Right renal pelvis (tissue), 4 donors: ENCODE data around the gene ADGRL1. TPM values are rescaled to one million over a fixed set of nuclear protein-coding genes. Genes with fewer than 3 reads are reported as not detected.
"Not testable (repeated sequence)": the region's sequence is repeated elsewhere in the genome, so short reads cannot be mapped to it uniquely, and the experiment has no call there.

Experiments
- DNase-seq, 4 donors: peaks; one replicate each; pipeline ENCODE4 v3.0.0-alpha.2; 2013; ENCODE audit warnings: low read depth in 4 of 4, low spot score in 3 of 4, missing footprints in 1 of 4
- polyA plus RNA-seq, 4 donors: library from polyadenylated mRNA; unstranded; fragments of 120-200 nt; gene quantifications; one replicate each; pipeline ENCODE4 v1.2.1, GENCODE V29; 2013; ENCODE audit not compliant: insufficient read length in 4 of 4

ADGRL1 gene
- polyA plus RNA-seq, 4 donors, result 34.3 to 45.4 (median 38.1) TPM

GRCh38 chr19:14196105-14196504 lies 9.9 kb downstream of the ADGRL1 start:
- not testable (repeated sequence) for DNase-seq

DNA sequence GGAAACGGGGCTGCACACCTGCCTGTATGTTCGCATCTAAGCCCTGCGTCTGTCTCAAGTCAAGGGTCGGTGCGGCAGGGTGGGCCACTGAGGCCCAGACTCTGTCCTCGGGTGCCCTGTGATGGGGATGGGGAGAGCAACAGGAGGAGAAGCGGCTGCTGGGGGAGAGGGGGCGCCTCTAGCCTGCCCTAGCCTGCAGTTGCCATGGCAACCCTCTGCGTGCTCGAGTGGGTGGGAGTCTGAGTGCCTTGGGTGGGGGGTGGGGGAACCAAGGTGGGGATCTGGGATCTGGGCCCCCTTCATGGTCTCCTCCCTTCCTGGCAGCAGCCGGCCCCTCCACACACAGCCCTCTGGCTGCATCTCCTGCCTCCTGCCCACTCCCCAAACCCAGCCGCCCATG lies 10.8 kb downstream of the ADGRL1 start:
- not testable (repeated sequence) for DNase-seq

- no peak for DNase-seq
These were observed 16.6 kb downstream of the ADGRL1 start for GRCh38 chr19:14189415-14189814.

GRCh38 chr19:14188086-14188485 lies 17.9 kb downstream of the ADGRL1 start:
- not testable (repeated sequence) for DNase-seq

GRCh38 chr19:14187561-14187960 lies 18.4 kb downstream of the ADGRL1 start:
- no peak for DNase-seq

DNA sequence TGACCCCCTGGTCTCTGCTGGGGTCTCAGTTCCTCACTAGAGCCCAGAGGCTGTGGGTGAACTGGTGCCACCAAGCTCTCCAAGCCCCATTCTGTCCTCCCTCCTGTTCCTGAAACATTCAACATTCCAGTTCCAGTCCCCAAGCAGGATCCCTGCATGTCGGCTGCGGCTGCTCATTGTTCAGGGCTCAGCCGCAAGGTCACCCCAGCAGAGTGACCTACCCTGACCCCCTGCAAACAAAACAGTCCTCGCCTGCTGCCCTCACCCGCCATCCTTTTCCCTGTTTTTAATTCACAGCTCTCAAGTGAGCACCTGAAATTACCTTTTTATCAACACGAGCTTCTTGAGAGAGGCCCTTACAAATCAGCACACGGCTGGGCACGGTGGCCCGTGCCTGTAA lies 19.3 kb downstream of the ADGRL1 start:
- DNase-seq, result not testable (repeated sequence)

DNA sequence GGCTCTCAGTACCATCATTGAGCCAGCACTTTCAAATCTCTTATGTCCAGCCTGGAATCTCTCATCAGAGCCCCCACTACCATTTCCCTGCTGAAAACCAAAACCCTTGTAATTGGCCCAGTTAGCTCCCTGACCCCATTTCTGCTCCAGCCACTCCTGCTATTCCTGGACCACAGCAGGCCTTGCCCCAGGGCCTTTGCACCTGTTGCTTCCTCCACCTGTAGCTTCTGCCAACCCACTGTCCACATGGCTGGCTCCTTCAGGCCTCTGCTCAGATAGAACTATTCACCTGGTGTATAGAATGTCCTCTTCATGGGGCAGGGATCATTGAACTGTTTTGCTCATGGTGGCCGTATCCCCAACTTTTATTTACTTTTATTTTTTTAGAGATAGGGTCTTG lies 20.3 kb downstream of the ADGRL1 start:
- DNase-seq, result not testable (repeated sequence)

GRCh38 chr19:14185158-14185557 lies 20.8 kb downstream of the ADGRL1 start:
- no peak for DNase-seq

- DNase-seq, result no peak
These were observed 22.1 kb downstream of the ADGRL1 start for GRCh38 chr19:14183741-14184350.

GRCh38 chr19:14182476-14182875 lies 23.5 kb downstream of the ADGRL1 start:
- DNase-seq, result no peak

- DNase-seq, result no peak
These were observed 24.1 kb downstream of the ADGRL1 start for GRCh38 chr19:14181906-14182305.

DNA sequence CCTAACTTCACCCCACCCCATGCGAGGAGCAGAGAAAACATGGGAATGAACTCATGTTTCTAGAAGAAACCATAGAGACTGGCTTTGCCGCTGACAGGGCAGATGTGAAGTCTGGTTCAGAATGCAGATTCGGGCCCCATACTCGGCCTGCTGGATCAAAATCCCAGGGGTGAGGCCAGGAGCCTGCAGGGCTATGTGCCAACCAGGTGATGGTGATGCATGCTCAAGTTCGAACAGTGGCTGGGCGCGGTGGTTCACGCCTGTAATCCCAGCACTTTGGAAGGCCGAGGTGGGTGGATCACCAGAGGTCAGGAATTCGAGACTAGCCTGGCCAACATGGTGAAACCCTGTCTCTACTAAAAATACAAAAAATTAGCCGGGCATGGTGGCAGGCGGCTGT lies 24.8 kb downstream of the ADGRL1 start:
- not testable (repeated sequence) for DNase-seq

DNA sequence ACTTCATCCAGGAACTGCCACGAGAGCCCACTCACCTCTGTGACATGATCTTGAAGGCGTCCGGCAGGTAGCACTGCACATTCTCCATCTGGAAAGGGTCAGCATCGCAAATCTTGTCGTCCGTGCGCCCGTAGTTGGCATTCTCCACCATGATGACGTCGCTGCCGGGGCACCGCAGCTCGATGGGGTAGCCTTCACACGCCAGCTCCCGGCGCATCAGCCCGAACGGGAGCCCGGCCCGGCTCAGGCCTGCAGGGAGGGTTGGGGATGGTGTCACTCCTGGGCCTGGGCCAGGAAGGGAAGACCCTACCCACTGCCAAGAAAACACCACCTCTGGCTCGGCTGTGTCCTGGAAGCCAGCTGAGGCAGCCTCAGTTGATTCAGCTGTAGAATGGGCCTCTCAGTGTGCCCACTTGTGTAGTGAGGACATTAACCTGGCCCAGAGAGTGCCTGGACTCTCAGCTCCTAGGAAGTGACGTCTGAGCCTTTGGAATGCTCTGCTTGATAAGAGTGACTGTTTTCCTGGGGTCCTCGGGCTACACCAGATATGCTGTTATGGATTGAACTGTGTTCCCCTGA lies 28.4 kb downstream of the ADGRL1 start:
- DNase-seq, result no peak

- DNase-seq, result no peak
These were observed 30.6 kb downstream of the ADGRL1 start for GRCh38 chr19:14175351-14175792.

DNA sequence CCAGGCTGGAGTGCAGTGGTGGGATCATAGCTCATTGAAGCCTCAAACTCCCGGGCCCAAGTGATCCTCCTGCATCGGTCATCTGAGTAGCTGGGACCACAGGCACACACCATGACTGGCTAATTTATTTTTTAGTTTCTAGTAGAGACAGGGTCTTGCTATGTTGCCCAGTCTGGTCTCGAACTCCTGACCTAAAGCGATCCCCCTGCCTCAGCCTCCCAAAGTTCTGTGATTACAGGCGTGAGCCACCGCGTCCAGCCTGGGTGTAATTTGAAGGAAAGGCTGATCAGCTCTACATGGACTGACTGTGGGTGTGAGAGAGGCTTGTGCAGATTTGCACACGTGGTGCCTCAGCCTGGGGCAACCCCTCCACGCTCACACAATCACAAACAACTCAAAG lies 31.1 kb downstream of the ADGRL1 start:
- DNase-seq, result no peak

DNA sequence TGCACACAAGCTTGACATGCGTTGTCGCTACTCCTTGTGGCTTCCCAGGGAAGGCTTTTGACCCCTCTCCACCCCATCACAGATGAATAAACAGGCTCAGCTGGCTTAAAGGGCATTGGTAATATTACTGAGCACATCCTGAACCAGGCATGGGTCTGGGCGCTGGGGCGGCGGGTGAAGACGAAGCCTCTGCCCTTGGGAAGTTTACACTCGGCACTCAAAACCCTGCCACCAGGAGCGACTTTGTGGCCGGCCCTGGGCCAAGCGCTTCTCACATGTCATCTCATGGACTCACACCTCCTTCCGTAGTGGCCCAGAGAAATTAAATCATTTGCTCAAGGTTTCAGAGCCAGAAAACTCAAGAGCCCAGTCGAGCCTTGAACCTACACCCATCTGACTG lies 37.0 kb downstream of the ADGRL1 start:
- no peak for DNase-seq

- no peak for DNase-seq
These were observed 37.6 kb downstream of the ADGRL1 start for GRCh38 chr19:14168259-14168972.

DNA sequence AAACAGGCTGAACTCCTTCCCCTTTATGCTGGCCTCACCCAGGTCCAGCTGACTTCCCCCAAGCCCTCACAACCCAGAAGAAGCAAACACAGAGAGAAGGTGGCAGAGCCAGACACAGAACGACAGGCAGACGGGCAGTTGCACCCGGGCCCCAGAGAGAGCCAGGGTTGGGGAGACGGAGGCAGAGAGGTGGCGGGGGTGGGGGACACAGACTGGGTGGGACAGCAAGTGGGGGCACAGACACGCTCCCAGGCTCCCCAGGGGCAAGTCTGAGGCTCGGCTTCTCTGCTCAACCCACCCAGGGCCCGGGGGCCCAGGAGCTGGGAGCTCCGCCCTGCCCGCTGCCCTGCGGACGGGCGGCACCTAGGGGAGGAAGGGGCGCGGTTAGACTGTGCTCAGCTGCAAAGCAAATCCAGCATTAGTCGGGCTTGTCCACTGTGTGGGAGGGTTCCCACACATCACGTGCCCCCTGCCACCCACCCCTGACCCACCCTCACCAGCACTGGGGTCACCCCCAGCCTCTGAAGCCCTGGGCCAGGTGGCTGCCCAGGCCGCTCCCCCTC lies 38.3 kb downstream of the ADGRL1 start:
- DNase-seq, result no peak

DNA sequence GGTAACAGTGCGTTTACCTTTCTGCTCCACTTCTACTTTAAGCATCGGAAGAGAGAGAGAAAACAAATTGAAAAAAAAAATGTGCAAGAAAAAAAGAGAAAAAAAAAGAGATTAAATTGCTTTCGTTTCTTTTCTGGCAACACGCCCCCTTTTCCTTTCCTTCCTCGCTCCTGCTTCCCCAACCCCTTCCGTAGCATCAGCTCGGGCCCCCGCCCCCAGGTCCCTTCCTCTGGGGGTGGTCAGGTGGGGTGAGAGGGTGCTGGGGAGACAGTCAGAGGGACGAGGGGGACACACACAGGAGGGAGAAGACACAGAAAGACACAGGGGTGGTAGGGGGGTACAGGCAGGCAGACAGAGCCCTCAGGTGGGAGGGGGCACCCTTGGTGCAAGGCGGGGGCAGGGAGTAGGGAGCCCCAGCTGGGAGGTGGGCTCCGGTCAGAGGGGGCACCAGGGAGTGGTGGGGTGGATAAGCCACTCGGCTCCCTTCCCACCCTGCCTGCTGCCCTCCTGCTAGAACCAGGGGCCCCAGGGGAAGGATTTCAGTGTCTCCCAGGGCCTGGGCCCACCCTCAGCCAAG lies 38.9 kb downstream of the ADGRL1 start:
- DNase-seq, result no peak

DNA sequence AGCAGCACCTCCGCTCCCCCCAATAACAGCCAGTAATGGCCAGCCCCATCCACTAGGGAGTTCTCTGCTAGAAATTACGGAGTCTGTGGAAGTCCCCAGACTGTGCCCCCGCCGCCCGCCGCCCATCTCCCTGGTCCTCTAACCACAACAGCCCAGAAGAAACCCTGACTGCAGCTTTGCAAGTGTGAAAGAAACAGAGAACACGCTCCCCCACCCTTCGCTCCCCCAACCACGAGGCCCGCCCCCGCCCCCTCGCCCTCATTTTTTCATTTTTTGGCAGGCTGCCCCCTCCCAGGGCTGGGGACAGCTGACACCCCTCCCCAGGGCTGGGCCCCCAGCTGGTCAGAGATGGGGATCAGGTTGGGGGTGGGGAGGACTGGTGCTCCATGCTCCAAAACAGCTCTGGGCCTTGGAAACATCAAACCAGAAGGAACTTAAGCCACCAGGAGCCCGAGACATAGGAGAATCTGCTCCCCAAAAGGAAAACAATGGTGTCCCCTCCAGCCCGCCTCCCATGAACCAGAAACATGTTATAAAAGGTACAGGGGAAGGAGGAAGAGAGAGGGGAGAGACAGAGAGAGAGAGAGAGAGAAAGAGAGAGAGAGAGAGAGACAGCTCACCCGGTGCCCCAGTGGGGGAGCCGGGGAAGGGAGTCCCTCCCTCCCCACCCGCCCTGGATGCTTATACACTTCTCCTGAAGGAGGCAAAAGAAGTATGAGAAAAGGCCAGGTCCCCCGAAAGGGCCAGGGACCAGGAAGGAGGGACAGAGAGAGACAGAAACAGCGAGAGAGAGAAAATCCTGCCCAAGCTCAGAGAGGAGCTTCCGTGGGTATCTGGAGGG lies 39.8 kb downstream of the ADGRL1 start:
- no peak for DNase-seq
